A172 (cell line): Measurements from ENCODE around the gene WNK1. TPM values are rescaled to one million over a fixed set of nuclear protein-coding genes. Genes with fewer than 3 reads are reported as not detected.
A peak's percentile ranks its signal among the peaks of the same experiment; 100 is the strongest.
"Not testable (repeated sequence)": the region's sequence is repeated elsewhere in the genome, so short reads cannot be mapped to it uniquely, and the experiment has no call there.

Experiments used
- DNase-seq: peaks from one replicate; pipeline ENCODE4 v3.0.0-alpha.2; 2015; ENCODE audit warnings: low spot score
- total RNA-seq: library from RNA; depleted of rRNA; stranded (reverse); fragments of >200 nt; shearing (Covaris generic); gene quantifications from 2 replicates; pipeline ENCODE4 v1.2.3, GENCODE V29; 2014

WNK1 gene
- total RNA-seq, 1 experiment from 2014 or later = 18.0 TPM

DNA sequence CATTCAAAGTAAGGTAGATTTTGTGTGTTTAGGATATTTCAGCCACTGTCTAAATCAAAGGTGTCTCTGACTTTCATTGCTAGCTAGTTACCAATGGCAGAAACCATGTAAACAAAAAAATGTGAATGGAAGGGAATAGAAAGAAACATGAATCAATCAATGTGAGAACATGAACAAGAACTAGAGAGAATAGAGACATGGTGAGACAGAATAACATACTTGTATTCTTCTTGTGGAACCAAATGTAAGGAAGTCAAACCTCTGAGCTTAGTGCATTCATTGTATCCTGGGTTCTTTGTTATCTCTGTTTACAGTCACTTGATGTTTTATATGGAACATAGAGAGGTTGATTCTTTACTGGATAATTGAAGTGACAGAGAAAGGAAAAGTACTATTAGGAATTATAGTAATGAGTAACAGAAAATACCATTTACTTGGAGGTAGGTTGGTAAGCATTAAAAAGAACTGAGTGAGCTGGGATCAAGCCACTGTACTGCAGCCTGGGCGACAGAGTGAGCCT is 2.6 kb upstream of the WNK1 start:
- DNase-seq = no peak

DNA sequence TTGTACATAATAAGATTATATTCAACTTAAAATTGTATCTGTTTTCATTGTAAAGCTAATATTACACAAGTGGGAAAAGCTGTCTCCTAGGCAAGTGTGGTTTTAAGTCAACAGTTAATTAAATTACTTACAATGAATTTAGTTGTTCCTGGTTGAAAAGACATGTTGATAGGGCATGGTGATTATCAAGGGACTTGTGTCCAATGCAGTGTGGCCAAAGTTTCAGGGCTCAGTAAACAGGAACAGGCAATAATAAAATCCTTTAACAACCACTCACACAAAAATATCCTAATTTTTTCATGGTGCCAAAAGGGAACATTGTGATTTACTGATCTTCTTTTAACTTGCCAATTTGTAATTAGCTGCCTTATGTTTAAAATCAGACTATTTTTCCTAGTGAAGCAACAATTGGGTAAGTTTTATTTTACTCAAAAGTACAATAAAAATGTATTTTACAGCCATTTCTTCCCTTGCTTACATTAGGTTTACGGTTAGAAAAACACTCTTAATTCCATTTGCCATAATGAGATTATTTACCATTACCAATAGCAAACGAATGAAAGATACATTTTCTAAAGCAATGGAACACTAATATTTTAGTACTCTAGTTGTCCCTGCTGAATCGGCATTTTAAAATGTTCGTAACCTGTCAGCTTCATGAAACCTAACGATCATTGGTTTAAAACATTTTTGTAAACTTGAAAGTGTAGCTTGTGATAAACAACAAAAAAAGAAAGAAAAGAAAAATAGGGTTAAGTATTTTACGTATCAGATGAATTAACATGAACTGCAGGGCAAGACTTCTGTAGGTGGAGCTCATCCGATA is 1.8 kb upstream of the WNK1 start:
- DNase-seq = no peak

DNA sequence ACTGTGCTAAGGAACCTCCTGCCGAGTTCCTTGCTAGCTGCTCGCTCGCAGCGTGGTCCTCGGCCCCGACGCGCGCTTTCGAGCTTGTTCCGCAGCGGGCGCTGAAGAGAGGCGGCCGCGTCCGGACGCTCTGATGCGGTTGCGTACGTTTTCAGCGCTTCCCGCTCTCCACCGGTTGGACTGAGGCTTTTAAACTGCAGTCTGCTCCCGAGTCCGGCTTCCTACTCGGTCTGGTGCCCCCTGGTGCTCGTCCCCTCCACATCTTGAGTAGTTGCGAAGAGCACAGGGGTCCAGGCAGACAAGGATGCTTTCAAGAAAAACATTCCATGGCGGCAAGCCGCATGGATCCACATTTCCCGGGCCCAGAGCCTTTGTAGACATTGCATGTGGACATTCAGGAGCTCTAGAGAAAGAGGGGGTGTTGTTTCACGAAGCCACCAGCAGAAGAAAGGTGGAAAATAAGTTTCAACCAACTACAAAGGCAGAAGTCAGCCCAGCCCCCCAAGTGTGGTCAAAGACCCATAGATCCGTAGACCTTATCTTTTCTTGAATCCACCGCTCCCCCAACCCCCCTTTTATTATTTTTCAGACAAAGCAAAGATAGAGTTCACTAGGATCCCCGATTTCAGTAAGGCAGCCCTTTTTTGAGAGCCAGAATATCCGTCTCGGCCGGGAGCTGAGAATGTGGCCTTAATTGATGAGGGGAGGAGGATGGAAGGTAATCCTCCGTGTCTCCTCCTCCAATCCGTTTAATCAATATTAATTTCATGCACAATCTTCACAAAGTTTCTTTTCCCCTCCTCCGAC is 984 bp upstream of the WNK1 start:
- peak; percentile 84 for DNase-seq

DNA sequence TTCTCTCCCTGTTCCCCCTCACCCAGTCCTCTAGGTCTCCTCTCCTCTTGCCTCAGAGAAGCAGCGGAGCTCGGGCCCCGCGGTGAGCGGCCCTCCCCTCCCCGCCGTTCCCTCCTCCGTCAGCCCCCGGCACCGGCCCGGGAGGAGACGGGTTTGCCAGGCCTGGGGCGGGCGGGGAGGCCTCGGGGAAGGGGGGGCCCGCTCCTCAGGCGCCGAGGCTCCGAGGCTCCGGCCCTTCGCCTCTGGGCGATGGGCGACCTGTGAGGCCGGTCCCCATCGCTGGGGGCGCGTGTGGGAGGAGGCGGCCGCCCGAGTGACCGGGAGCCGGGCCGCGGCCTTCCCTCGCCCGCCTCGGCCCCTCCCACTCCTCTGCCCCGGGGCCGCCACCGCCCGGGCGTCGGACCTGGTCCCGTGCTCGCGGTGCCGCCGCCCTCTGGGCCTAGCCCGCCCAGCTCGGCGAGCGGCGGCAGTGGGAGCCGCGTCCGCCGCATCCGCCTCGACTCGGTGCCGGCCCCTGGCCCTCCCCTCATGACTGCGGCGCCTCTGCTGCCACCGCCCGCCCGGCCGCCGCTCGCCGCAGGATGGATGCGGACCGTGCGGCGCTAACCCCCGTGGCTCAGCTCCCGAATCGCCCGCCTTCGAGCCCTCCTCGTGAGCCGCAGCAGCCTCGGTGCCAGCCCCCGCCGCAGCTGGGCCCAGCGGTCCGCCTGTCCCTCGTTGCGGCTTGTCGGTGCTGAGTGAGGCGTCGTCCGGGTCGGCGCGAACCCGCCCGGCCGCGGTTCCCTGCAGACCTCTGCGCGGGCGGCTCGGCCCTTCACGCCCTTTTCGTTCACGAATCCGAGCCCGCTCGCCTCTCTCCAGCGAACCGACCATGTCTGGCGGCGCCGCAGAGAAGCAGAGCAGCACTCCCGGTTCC is 574 bp downstream of the WNK1 start:
- no peak for DNase-seq

DNA sequence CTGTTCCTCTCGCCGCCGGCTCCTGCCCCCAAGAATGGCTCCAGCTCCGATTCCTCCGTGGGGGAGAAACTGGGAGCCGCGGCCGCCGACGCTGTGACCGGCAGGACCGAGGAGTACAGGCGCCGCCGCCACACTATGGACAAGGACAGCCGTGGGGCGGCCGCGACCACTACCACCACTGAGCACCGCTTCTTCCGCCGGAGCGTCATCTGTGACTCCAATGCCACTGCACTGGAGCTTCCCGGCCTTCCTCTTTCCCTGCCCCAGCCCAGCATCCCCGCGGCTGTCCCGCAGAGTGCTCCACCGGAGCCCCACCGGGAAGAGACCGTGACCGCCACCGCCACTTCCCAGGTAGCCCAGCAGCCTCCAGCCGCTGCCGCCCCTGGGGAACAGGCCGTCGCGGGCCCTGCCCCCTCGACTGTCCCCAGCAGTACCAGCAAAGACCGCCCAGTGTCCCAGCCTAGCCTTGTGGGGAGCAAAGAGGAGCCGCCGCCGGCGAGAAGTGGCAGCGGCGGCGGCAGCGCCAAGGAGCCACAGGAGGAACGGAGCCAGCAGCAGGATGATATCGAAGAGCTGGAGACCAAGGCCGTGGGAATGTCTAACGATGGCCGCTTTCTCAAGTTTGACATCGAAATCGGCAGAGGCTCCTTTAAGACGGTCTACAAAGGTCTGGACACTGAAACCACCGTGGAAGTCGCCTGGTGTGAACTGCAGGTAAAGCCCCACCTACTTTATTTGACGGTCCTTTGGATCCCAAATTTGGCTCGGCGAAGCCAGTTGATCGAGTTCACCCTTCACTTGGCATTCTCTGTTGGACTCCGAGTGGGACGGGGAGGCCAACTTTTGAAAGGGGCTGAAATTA is 1.5 kb downstream of the WNK1 start:
- no peak for DNase-seq

DNA sequence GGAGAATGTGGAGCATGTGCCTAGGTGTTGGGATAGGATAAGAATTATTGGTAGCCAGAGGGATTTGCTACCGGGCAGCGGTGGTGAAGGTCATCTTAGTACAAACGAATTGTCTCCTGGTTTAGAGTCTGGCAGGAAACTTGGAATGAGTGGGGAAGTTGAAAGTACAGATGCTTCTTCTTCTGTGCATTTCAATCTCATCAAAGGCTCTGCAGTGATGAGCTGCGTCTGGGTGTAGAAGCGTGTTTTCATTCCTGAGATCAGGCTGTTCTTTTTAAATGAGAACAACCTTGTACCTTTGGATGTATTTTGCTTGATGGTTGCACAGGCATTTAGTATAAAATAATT is 2.1 kb downstream of the WNK1 start:
- DNase-seq = no peak

DNA sequence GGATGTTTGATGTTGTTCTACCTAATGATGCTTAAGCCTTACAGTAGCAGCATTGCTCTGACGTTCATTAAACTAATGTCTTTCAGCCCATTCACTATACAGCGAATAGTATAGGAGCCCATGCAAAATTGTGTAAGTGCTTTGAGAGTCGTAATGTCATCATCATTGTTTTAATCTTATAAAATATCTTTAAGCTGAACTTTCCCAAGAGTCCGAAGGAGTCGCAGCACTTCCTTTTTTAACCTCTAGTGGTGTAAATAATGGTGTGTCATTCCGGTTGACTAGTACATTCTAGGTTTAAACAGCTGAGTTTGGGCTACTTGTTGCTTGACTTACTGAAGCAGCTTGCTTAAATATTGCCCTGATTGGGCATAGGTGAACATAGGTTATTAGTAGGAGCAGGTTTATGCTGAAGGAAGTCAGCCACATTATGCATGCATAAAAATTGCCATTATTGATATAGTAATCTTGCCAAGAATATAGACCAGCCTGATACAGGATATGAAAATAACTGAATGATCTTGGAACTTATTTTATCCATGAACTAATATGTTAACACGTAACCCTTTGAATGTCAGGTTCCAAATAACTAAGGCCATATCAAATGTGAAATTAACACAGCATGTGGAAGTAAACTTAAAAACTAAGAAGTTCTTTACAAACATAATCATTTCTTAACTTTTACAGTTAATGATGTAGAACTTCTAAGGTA is 2.6 kb downstream of the WNK1 start:
- DNase-seq = peak; percentile 50

DNA sequence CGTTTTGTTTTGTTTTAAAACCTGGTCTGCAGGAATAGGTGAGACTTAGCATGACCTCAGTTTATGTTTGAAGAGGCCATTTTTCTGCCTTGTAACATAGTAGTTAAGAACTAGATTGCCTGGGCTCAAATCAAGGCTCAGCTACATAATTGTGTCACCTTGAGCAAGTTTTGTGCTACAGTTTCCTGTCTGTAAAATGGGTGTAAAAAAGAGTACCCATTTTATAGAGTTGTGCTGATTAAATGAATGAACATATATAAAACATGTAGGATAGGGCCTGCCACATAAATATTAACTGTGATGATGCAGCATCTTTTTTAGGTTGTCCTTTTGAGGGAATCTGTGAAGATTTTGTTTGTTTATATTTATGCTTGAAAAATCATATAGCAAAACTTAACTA is 7.2 kb downstream of the WNK1 start:
- no peak for DNase-seq

DNA sequence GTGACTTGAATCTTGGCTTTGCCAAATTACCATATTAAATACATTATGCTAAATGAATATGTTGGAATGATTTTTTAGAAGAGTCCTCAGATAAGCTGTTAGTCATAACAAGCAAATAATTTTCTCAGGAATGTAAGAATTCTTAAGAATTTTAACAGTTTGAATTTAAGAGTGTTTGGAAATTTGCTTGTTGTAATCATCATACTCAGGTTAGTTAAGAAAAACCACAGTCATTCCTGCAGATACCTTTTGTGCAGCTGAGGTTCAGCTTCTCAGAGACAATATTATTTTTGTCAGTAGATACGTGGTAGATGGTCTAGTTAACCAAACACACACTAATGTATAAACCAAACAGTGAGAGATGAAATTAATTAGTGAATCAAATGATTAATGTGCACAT is 8.9 kb downstream of the WNK1 start:
- no peak for DNase-seq

DNA sequence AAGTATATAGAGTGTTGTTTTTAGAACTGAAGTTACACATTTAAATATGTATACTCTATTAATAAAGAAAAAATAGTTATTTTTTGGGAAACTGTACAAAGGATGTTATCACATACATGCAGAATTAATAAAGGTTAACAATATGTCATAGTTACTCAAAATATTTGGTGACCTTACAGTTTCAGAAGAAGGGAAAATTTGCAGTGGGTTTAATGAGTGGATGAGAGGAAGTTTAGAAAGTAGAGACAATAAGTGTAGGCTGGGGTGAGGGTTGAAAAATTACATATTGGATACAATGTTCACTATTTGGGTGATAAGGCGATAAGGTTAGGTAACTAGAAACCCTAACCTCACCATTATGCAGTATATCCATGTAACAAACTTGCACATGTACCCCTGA is 13.5 kb downstream of the WNK1 start:
- DNase-seq = no peak

DNA sequence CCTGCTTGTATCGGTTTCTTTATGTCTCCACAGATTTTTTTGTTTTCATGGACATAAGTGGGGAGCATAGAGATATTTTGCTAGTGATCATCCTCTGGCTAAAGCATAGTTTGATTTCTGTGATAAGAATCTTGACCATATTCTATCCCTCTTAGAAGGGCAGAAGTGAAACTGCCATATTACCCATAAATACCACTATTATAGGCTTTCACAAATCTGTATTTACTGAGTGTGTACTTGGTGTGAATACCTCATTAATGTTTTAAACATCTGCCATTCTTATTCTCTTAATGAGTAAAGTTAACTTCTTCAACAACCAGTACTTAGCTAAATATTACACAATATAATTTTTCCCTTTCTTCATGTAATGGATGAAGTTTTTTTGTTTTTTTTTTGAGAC is 16.1 kb downstream of the WNK1 start:
- no peak for DNase-seq

DNA sequence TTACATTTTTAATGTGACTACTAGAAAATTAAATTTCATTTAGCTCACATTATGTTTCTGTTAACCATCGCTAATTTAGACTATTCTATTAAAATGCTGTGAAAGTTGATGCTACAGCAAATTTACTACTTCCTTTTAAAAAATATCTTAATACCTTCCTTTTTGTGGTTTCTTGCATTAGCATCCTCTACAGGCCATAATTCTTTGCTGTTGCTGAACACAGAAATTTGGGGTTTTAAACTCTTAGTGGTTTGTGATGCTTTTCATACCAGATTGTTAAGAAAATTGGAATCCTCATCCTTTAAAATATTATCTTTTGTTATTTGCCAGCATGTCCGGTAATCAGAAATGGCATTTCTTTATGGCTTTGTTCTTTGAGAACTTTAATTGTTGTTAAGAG is 18.1 kb downstream of the WNK1 start:
- DNase-seq = no peak

DNA sequence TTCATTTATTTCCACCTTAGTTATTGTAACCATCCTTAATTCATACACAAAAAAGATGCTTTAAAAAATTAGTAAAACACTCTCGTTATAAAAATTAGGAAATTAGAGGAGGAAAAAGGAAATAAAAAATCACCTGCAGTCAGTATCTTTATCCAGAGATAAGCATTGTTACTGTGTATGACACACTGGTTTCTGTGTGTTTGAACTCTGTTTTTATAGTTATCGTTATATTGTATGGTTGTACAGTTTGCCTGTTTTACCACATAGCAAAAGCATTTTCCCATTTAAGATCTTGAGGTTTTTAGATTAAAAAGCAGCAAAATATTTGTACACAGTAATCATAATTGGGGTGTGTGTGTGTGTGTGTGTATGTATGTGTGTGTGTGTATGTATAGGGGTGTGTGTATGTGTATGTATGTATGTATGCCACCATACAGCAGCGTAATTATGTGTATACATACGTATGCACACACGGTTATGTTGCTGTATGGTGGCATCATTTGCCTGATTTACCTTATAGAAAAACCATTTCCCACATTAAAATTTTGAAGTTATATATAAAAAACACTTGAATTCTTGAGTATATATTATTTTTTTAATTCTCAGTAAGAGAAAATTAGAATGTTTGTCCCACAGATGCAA is 19.8 kb downstream of the WNK1 start:
- no peak for DNase-seq

DNA sequence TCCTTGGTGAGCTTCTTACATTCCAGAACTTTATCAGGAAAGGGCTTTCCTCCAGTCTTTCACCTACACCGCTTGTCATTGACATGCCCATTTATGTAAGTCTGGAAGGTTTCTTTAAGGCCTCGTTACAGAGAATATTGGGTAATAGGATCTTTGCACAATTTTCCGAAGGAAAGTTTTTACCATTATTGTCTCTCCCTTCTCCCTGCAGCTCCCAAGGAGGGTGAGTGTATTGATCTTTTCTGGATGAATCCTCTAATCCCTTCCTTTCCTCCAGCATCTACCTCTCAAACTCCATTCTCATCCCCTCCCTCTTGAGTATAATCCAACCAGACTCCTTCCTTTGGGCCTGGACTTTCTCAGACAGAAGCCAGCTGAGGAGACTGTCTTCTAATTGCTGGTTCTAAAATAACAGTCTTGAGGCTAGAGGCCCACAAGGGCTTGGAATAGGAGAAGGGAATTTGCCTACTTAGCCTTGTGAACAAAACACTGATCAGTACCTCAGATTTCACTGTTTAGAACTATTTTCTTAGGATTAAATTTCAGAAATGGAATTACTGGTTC is 21.8 kb downstream of the WNK1 start:
- DNase-seq = no peak

DNA sequence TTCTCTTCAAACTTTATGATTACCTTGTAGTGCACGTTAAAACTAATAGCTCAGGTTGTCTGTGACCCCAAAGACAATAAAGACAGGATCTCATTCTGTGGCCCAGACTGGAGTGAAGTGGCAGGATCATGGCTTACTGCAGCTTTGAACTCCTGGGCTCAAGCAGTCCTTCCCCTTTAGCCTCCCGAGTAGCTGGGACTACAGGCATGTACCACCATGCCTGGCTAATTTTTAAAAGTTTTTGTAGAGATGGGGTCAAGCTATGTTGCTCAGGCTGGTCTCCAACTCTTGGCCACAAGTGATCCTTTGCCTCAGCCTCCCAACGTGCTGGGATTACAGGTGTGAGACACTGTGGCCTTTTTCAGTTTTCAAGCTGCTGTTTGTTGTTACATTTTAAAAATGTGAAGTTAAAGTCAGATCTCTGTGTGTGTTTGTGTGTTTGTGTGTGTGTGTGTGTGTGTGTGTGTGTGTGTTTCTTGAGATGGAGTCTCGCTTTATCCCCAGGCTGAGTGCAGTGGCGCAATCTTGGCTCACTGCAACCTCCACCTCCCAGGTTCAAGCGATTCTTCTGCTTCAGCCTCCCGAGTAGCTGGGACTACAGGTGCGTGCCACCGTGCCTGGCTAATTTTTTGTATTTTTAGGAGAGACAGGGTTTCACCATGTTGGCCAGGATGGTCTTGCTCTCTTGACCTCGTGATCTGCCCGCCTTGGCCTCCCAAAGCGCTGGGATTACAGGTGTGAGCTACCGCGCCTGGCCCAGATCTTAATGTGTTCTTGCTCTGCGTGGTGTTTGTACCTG is 23.8 kb downstream of the WNK1 start:
- not testable (repeated sequence) for DNase-seq

DNA sequence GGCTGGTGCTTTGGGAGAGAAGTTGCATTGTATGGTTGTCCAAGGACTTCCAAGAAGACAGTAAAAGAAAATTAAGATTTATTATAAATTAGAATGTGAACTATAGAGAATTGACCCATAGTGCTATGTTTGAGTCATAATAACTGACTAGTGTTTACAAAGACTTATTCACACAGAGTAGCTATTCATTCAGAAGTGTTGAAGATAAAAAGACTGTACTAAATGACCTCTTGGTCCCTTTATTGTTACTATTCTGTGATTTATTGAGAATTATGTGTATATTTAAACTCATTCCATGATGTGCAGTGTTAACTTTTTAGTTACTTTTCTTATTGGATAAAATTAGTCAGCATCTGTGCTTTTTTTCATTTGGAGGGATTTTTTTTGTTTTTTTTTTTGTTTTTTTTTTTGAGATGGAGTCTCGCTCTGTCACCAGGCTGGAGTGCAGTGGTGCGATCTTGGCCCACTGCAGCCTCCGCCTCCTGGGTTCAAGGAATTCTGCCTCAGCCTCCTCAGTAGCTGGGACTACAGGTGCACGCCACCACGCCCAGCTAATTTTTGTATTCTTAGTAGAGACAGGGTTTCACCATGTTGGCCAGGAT is 24.5 kb downstream of the WNK1 start:
- DNase-seq = peak; percentile 4

DNA sequence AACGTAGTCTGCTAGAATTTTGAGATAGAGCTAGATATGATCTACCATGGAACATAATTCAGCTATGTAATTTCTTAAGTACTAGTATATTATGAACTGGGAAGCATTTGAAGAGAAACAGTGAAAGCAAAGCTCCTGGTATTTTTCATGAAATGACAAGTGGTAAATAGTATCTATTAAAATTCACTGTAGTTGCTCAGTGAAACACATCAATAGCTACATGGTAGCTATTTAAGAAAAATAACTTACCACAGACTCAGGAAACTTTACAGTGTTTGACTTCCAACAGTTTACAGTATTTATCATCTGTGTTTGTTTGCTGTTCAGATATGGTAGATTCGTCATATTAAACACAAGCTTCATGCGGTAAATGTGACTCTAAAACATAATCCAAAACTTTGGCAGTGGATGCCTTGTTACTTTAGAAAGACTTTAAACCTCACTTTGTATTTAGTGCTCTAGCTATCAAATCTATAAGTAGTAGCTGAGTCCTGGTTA is 25.2 kb downstream of the WNK1 start:
- DNase-seq = no peak

DNA sequence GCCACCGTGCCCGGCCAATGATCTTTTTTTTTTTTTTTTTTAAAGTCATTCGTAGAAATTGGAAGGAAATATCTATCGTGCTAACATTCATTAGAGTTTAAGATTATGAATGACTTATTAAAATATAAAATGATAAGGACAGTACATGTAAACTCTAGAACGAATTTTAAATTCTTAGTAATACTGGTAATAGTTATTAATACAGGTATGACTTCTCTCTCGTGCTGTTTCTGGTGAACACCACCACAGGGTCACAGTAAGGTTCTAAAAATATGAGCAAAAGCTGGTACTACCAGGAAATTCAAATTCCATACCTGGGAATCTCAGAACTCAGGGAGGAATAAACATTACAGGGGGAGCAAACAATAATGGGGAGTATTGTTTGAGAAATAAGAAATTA is 26.2 kb downstream of the WNK1 start:
- DNase-seq = no peak
